GM21723 (cell line): ENCODE measurements around the gene COLEC12.
A peak's percentile ranks its signal among the peaks of the same experiment; 100 is the strongest.

ENCODE experiments used
- ATAC-seq: cut with Tn5 transposase; IDR thresholded peaks from one replicate; pipeline ENCODE4 v1.9.1; 2021; ENCODE audit warnings: mild to moderate bottlenecking, moderate library complexity; ENCODE audit not compliant: unreplicated experiment

The COLEC12 gene

DNA sequence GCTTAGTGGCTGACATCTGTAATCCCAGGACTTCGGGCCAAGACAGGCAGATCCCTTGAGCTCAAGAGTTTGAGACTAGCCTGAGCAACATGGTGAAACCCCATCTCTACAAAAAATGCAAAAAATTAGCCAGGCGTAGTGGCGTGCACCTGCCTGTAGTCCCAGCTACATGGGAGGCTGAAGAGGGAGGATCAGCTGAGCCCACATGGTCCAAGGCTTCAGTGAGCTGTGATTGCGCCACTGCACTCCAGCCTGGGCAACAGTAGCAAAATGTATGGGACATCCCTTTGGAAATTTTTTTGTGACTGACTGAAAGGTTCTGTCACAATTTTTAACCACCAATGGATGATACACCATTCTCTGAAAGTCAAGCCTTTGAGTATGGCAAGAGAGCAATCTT, 6.3 kb upstream of the COLEC12 start:
- no peak for ATAC-seq

DNA sequence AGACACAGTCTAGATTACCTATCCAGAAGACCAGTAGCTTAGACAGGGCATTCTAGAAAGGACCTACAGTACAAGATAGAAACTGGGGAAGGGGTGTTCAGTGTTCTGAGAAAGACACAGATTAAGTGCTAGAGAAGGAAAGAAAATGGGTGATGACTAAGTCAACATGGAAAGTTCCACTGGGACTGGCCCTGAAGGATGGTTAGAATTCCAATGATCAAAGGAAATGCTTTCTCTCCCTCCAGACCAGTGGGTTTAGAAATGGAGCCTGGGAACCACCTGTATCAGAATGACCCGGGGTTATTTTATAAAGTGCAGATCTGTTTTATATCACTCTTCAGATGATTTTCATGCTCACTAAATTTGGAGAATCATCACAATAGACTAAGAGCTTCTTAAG, 5.8 kb upstream of the COLEC12 start:
- ATAC-seq = no peak

DNA sequence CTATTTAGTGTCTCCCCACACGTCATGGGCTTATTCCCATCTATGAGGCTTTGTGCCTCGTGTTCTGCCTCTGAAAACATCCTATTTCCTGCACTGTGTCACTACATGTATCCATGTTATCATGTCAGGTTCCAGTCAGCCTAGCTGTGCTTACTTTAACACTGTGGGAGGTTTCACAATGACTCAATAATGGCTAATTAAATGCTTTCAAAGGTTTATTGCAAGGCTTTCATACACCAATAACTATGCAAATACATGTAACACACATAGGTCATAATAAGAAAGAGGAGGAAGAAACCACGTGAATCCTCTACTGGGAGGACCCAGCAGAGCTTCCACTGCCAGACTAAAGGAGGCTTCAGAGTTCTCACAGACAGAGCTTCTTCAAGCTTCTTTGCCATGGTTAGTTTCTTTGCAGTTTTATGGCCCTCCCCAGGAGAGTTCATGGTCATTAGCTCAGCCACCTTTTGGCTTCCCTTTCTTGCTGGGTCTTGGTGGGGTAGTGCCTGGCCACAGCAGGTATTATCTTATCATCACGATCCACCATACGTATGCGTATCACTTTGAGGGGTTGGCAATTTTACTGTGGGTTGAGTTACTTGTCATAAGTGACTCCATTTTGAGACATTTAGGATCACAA, 5.1 kb upstream of the COLEC12 start:
- ATAC-seq = peak; percentile 91

DNA sequence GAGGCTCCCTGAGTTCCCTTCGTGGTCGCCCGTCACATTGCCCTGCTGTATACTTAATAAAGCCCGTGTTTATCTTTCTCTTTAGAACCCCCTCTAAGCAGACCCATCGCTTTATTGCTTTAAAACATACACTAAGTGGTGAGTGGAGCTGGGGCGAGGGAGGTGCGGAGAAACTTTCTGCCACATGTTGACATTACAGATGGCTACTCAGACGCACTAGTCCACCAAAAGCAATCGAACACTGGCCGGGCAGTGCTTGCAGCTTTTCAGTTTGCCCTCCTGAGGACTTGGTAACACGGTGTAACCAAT, 859 bp upstream of the COLEC12 start:
- no peak for ATAC-seq

- no peak for ATAC-seq
Observed at GRCh38 chr18:499776-500631, 497 bp downstream of the COLEC12 start.

GRCh38 chr18:498931-499775, 1.3 kb downstream of the COLEC12 start:
- ATAC-seq = no peak

DNA sequence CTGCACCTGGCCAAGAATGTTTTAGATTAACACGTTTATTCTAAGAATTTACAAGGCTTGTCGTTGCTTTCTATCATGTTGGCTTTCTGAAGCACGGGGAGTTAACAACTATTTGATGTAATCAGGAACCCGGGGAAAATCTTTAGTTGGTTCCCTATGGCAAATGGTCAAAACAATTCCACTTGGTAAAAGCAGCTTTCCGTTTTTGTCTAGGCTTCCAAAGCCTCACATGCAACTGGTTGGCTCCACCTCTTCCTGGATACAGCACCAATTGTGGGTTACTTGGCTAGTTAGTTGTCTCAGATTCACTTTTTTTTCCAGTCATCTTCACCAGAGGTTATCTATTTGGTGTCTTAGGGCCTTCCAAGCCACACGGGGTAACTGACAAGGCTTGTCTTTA, 2.8 kb downstream of the COLEC12 start:
- no peak for ATAC-seq

GRCh38 chr18:495452-495851, 5.0 kb downstream of the COLEC12 start:
- ATAC-seq = no peak

DNA sequence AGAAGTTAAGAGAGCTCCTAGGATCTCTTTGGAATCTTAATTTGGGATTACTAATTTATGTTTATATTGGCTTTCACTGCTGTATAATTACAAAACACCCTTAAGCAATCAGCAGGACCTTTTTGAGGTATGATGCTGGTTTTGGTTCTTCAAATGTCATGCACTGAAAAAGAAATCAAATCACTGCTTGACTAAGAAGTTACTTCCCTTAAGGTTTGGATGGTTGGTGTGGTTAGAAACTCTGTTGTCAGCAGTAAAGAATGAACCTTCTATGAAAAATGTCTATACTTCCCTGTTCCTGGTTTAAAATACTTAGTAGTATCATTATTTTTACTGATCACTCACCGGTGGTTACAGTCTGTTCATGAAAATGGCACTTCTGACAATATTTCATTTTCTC, 5.5 kb downstream of the COLEC12 start:
- ATAC-seq = no peak

DNA sequence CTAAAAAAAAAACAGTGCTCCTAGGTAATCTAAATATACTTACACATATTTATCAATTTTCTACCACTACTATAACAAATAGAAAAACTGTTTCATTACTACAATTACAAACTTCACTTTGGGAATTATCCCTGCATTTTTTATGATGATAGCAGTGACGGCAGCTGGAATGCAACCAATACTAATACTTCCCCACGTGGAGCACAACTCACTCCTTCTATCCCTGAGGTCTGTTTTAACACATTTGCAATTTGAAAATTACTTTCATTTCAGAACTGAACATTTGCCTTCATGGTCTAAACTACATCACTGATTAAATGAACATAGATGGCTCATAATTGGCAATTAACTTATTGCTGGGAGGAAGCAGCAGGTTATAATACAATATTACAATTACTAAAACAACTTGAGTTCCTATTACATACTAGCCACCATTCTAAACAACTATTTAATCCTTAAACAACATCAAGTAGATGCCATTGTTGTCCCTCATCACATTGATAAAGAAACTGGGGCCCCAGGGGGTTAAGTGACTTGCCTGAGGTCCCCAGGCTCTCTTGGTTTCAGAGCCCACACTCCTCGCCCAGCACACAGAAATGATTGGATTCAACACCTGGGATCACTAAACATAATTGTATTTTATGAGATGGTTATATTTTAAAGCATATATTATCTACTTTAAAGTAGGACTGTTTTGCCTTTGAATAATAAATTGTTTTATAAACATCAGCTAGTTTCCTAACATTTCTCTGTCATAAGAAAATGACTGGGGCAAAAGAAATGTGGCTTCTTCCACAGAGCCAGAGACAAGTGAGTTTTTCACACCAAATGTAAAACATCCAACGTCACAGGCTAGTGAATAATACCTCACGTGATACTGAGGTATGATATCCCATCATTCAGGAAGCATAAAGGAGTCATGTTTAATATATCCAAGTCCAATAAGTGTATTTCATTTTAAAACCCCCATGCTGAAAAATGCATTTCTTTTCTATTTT, 6.2 kb downstream of the COLEC12 start:
- ATAC-seq = no peak

DNA sequence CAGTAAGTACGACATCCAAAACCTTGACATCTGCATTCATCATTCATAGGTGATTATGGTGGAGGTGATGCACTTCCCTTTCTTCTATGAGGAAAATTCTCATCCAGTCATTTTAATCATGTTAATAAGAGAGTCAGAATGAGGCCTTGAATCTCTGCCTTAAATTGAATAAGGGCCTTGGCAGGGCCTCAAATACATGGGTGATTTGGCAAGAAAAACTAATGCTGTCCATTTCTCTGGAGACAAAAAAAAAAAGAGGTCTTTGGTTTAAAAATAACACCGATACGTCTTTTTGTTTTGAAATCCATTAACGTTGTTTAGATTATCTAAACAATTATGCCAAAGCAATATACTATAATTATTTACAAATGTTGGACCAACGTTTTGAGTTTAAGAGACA, 8.1 kb downstream of the COLEC12 start:
- no peak for ATAC-seq

DNA sequence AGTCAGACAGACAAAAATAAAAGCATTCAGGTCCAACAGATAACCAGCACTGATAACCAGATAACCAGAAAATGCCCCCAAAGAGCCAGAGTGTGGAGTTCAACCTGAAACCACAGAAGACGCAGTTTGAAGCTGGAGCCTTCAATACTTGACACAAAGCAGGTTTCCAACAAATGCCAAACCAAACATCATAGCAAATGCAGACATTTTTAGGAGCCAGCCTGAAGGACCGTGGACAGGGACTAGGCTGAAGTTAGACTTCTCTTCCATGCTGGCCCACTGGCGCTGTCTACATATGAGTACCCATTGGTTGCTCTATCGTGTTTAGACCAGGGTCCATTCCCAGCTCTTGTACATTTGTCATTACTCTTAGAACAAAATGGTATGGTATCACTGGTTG, 9.9 kb downstream of the COLEC12 start:
- no peak for ATAC-seq

- ATAC-seq = no peak
Observed at GRCh38 chr18:490024-490366, 10.5 kb downstream of the COLEC12 start.

DNA sequence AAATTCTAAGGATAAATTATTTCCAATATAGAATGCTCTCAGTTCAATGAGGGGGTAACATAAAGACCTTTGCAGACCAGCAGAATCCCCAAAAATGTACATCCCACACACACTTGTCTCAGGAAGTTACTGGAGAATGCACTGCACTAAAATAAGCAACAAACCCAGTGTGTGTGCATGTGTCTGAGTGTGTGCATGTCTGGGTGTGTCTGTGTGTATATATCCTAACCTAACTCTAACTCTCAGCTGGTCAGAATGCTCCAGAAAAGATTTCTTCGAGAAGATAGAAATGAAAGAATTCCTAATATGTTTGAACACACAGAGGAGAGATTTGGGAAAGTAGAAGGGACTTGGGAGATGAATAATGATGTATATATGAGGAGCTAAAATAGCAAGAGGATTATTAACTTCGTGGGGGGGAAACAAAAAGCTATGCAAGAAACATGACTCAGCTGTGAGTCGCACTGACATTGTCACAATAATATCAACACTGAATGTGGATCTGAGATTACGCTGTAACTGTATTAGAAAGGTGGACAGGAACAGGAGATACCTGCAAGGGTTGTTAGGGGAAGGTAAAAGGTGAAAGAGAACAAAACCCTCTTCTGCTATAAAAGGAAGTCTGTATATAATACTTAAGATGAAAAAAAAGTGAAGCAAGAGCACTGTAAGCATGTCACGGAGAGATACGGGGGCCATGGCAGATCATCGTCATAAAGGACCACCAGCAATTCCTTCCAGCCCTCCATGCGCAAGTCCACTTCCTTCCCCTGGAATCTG, 11.1 kb downstream of the COLEC12 start:
- no peak for ATAC-seq

GRCh38 chr18:486929-487740, 13.4 kb downstream of the COLEC12 start:
- ATAC-seq = no peak

GRCh38 chr18:484749-485464, 15.6 kb downstream of the COLEC12 start:
- ATAC-seq = peak; percentile 72

- ATAC-seq = no peak
Observed at GRCh38 chr18:478681-479080, 21.8 kb downstream of the COLEC12 start.

GRCh38 chr18:477565-477964, 22.9 kb downstream of the COLEC12 start:
- no peak for ATAC-seq
